Coronary artery (tissue), 2 donors: Measurements from ENCODE around the gene TIMELESS.
A peak's percentile ranks its signal among the peaks of the same experiment; 100 is the strongest.
"Not testable (repeated sequence)": the region's sequence is repeated elsewhere in the genome, so short reads cannot be mapped to it uniquely, and the experiment has no call there.

ENCODE experiments used
- DNase-seq: peaks from one replicate; pipeline ENCODE4 v3.0.0-alpha.2; 2017; ENCODE audit warnings: low spot score
- H3K27ac ChIP-seq, 2 donors: fragments of 200-600 bp; sonication (generic); one replicate each; pipeline ENCODE4 v1.5.1; 2016 to 2019
- H3K4me3 ChIP-seq: fragments of 200-600 bp; sonication (generic); 2 replicates; pipeline ENCODE4 v1.5.1; 2016; ENCODE audit warnings: mild to moderate bottlenecking, moderate library complexity
- TF ChIP-seq, protein P1 (sequence below): fragments of 200-600 bp; sonication (generic); IDR thresholded peaks from one replicate; pipeline ENCODE4 v1.5.1; 2019; ENCODE audit warnings: antibody characterized with exemption

Gene TIMELESS, protein sequence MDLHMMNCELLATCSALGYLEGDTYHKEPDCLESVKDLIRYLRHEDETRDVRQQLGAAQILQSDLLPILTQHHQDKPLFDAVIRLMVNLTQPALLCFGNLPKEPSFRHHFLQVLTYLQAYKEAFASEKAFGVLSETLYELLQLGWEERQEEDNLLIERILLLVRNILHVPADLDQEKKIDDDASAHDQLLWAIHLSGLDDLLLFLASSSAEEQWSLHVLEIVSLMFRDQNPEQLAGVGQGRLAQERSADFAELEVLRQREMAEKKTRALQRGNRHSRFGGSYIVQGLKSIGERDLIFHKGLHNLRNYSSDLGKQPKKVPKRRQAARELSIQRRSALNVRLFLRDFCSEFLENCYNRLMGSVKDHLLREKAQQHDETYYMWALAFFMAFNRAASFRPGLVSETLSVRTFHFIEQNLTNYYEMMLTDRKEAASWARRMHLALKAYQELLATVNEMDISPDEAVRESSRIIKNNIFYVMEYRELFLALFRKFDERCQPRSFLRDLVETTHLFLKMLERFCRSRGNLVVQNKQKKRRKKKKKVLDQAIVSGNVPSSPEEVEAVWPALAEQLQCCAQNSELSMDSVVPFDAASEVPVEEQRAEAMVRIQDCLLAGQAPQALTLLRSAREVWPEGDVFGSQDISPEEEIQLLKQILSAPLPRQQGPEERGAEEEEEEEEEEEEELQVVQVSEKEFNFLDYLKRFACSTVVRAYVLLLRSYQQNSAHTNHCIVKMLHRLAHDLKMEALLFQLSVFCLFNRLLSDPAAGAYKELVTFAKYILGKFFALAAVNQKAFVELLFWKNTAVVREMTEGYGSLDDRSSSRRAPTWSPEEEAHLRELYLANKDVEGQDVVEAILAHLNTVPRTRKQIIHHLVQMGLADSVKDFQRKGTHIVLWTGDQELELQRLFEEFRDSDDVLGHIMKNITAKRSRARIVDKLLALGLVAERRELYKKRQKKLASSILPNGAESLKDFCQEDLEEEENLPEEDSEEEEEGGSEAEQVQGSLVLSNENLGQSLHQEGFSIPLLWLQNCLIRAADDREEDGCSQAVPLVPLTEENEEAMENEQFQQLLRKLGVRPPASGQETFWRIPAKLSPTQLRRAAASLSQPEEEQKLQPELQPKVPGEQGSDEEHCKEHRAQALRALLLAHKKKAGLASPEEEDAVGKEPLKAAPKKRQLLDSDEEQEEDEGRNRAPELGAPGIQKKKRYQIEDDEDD

DNA sequence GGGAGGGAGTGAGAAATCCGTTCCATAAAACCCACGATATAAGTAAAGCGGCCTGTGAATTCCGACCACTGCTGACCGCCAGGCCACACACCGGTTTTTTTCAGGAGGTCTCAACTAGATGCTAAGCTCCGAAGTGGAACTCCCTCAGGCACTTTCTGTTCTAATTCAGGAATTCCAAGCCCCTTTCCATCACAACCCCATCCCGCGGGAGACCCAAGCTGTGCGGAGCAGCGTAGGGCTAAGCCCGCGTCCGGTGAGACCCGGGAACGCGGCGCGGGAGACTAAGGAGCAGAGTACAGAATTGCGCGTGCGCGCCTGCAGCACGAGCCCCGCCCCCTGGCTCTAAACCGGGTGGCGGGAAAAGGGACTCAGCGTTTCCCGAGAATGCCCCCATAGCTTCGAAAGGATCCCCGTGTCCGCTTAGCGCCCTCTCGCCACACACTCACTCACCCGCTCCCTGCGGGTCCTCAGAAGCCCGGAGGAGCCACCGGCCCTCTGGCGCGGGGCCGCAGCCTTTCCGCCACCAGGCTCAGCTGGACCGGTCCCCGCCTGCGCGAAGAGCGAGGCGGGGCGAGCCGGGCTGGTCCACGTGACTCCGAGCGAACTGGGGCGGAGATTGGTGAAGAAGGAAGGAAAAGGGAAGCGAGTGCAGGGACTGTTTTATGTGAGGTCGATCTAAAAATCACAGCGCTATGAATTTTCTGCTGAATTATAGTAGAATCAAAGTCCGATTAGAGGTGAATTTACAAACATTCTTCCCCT, at the start of gene TIMELESS:
Gene TIMELESS, minus strand, starts transcription at position 567 of the 762 bp plus-strand sequence. CDS start 15,256 bp downstream, outside the sequence.
- TF ChIP-seq, protein P1, sequence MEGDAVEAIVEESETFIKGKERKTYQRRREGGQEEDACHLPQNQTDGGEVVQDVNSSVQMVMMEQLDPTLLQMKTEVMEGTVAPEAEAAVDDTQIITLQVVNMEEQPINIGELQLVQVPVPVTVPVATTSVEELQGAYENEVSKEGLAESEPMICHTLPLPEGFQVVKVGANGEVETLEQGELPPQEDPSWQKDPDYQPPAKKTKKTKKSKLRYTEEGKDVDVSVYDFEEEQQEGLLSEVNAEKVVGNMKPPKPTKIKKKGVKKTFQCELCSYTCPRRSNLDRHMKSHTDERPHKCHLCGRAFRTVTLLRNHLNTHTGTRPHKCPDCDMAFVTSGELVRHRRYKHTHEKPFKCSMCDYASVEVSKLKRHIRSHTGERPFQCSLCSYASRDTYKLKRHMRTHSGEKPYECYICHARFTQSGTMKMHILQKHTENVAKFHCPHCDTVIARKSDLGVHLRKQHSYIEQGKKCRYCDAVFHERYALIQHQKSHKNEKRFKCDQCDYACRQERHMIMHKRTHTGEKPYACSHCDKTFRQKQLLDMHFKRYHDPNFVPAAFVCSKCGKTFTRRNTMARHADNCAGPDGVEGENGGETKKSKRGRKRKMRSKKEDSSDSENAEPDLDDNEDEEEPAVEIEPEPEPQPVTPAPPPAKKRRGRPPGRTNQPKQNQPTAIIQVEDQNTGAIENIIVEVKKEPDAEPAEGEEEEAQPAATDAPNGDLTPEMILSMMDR: no peak
- Histone ChIP-seq H3K4me3 (peak within 1 kb of the TSS; percentile 76), H3K27ac (peak within 1 kb of the TSS; percentile 87 to 88)
- peak; percentile 93 for DNase-seq

DNA sequence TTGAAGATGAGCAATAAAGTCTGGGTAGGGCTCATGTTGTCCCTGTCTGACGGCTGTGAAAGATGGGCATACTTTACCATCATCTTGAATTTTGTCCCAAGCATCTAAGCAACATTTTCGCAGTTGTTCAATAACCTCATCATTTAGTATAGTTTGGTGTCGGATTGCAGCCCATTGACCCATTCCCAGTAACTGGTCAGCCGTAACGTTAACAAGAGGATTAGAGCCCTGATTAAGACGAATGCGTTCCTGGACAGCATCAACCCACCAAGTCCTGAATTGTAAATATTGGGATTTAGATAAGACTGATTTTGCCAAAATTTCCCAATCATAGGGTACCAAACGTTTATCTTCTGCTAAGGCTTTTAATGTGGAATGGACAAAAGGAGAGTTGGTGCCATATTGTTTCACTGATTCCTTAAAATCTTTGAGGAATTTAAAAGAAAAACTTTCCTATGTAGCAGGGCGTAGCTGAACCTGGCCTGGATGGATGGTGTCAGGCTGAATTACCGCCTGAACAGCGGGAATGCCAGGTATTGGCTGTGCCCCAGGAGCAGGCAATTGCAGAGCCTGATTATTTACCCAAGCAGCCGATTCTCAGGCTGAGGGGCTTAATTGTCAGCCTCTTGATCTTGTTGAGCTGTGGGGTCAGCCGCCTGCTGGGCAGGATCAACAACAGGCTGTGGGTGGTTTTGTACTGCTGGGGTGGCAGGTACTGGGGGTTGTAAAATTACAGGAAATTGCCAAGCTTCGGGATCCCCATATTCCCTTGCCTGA, 49.1 kb upstream of the TIMELESS start:
- not testable (repeated sequence) for DNase-seq, H3K27ac ChIP-seq, H3K4me3 ChIP-seq

DNA sequence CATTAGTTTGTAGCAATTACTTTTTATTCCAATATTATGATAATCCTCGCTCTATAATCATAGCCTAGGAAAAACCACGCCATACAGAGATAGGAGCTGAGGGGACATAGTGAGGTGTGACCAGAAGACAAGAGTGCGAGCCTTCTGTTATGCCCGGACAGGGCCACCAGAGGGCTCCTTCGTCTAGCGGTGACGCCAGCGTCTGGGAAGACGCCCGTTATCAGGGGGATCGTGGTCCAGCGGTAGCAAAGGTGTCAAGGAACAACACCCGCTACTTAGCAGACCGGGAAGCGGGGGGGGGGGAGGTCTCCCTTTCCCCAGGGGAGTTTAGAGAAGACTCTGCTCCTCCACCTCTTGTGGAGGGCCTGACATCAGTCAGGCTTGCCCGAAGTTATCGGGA, 47.5 kb upstream of the TIMELESS start:
- DNase-seq: peak; percentile 77
- peak overlapping the region; percentile 59 for H3K4me3 ChIP-seq
- not testable (repeated sequence) for H3K27ac ChIP-seq

DNA sequence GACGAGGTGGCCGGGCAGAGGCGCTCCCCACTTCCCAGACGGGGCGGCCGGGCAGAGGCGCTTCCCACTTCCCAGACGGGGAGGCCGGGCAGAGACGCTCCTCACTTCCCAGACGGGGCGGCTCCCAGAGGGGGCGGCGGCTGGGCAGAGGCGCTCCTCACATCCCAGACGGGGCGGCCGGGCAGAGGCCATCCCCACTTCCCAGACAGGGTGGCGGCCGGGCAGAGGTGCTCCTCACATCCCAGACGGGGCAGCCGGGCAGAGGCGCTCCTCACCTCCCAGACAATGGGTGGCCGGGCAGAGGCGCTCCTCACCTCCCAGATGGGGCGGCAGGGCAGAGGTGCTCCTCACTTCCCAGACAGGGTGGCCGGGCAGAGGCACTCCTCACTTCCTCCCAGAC, 45.3 kb upstream of the TIMELESS start:
- H3K4me3 ChIP-seq, H3K27ac ChIP-seq, DNase-seq: not testable (repeated sequence)

DNA sequence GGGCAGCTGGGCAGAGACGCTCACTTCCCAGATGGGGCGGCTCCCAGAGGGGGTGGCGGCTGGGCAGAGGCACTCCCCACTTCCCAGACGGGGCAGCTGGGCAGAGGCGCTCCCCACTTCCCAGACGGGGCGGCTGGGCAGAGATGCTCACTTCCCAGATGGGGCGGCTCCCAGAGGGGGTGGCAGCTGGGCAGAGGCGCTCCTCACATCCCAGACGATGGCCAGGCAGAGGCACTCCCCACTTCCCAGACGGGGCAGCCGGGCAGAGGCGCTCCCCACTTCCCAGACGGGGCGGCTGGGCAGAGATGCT, 44.8 kb upstream of the TIMELESS start:
- not testable (repeated sequence) for H3K4me3 ChIP-seq, DNase-seq, H3K27ac ChIP-seq

DNA sequence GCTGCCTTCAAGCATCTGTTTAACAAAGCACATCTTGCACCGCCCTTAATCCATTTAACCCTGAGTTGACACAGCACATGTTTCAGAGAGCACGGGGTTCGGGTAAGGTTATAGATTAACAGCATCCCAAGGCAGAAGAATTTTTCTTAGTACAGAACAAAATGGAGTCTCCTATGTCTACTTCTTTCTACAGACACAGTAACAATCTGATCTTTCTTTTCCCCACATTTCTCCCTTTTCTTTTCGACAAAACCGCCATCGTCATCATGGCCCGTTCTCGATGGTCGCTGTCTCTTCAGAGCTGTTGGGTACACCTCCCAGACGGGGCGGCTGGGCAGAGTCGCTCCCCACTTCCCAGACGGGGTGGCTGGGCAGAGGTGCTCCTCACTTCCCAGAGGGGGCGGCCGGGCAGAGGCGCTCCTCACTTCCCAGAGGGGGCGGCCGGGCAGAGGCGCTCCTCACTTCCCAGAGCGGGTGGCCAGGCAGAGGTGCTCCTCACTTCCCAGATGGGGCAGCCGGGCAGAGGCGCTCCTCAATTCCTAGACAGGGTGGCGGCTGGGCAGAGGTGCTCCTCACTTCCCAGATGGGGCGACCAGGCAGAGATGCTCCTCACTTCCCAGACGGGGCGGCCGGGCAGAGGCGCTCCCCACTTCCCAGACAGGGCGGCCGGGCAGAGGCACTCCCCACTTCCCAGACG, 44.3 kb upstream of the TIMELESS start:
- DNase-seq, H3K27ac ChIP-seq, H3K4me3 ChIP-seq: not testable (repeated sequence)

DNA sequence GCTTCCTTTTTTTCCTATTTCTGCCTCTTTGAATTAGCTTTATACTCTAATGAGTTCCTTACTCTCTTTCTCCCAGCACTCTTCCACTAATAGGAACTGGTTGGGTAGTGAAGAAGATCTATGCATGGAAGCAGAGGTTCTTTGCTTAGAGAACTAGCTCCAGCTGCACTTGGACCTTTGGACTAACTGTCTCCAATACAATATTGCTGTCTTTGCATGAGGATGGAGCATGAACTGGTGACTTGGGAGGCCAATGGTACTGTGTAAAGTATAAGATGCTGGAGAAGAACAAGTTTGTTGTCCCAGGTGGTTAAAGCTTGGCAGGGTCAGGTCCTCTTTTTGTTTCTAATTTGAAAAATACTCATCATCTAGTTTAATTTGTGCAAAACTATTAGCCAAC, 41.1 kb upstream of the TIMELESS start:
- Histone ChIP-seq H3K27ac (no peak overlapping the region), H3K4me3 (no peak overlapping the region)
- TF ChIP-seq, protein P1: no peak
- no peak for DNase-seq

DNA sequence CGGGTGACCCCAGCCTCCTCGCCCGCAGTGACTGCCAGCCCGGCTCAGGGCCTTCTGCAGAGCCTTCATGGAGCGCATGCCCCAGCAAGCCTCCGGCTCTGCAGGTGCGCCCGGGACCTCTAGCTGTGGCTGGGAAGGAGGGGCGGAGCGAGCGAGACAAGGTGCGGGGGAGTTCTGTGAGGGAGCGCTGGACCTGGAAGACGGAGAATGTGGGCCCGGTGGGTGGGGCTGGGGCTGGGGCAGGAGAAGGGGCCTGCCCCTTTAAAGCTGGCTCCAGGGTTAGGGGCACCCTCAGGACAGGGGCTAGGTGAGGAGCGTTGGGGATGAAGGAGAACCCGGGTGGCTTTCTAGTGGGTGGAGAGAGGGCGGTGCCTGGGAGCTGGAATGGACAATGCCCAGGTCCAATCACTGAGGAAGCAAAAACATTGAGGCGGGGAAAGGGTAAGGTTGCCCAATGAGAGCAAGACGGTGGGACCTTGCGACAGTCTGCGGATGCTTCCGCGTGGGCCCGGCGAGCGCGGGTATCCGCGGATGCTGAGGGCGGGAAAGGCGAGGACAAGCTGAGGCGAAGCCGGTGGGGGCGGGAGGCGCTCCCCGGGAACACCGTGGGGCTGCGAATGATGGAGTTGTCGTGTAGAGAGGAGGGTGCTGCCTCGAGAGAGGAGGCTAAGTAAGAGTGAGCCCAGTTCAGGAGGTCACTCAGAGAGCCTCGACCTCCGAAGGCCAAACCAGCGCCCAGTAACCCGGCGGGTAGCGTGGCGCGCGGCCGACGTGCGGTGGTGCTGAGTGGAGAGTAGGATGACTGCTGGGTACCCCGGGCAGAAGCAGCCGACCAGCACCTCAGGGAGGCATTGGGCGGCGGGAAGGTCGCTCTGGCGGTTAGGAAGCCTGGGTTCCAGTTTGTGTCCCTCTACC, 39.1 kb upstream of the TIMELESS start, which contains the start of gene GLS2:
Gene GLS2, minus strand, starts transcription at position 121 of the 915 bp plus-strand sequence. Its CDS starts 43 bp downstream, at position 78.
- TF ChIP-seq, protein P1: no peak
- peak; percentile 83 for DNase-seq
- peak within 1 kb of the TSS; percentile 72 for H3K4me3 ChIP-seq
- no peak within 1 kb of the TSS for H3K27ac ChIP-seq
